ENCODE results near the gene PDZRN4.

PDZRN4 gene

DNA sequence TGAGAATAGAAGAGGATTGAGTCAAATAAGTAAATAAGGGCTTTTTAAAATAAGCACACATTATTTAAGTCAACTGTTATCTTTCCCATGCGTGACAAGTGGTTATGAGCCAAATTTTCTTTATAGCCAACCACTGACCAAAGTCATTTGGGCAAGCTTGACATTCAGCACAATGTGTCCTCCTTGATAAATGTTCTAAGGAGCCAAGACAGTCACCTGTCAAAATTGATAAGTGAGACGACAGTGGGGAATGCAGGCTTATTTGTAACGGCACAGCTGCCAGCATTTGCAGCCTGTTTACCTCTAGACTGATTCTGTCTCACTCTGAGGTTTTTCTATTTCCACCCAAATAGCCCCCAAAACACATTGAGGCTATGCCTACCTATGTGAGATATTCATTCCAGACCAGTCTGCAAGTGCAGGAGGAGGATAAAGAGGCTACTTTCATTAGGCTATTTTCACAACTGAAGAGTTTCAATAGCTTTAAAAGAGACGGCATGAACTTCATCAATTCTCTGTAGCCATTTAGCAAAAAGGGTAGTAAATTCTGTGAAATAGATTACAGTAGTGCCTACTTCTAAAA is 339.5 kb downstream of the PDZRN4 start:
- Histone ChIP-seq H3K4me2 (ENCODE audit: low read length) (no peak overlapping the region), H3K4me3 (ENCODE audit: low read length) (no peak overlapping the region), H3K27me3 (ENCODE audit: low read depth, low read length) (no peaks in the 10 kb centered on the region), H3K79me2 (ENCODE audit: low read length) (no peaks in the 10 kb centered on the region), H4K20me1 (ENCODE audit: insufficient read depth, low read length) (no peaks in the 10 kb centered on the region), H3K9ac (ENCODE audit: low read length) (no peak overlapping the region), H3K9me3 (ENCODE audit: insufficient read depth, low read length) (no peaks in the 10 kb centered on the region), H3K4me1 (ENCODE audit: low read length) (no peaks in the 10 kb centered on the region), H3K27ac (ENCODE audit: low read length) (no peak overlapping the region), H3K36me3 (replicated peaks; ENCODE audit: low read depth, low read length) (no peaks in the 10 kb centered on the region), H2AFZ (ENCODE audit: low read depth, low read length) (no peak overlapping the region)
- TF ChIP-seq, protein P1, sequence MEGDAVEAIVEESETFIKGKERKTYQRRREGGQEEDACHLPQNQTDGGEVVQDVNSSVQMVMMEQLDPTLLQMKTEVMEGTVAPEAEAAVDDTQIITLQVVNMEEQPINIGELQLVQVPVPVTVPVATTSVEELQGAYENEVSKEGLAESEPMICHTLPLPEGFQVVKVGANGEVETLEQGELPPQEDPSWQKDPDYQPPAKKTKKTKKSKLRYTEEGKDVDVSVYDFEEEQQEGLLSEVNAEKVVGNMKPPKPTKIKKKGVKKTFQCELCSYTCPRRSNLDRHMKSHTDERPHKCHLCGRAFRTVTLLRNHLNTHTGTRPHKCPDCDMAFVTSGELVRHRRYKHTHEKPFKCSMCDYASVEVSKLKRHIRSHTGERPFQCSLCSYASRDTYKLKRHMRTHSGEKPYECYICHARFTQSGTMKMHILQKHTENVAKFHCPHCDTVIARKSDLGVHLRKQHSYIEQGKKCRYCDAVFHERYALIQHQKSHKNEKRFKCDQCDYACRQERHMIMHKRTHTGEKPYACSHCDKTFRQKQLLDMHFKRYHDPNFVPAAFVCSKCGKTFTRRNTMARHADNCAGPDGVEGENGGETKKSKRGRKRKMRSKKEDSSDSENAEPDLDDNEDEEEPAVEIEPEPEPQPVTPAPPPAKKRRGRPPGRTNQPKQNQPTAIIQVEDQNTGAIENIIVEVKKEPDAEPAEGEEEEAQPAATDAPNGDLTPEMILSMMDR (IDR thresholded peaks at IDR 0.05; ENCODE audit: low read depth, low read length): no peak
- TF ChIP-seq EZH2phosphoT487 (IDR thresholded peaks at IDR 0.05; ENCODE audit: low read depth): no peak

DNA sequence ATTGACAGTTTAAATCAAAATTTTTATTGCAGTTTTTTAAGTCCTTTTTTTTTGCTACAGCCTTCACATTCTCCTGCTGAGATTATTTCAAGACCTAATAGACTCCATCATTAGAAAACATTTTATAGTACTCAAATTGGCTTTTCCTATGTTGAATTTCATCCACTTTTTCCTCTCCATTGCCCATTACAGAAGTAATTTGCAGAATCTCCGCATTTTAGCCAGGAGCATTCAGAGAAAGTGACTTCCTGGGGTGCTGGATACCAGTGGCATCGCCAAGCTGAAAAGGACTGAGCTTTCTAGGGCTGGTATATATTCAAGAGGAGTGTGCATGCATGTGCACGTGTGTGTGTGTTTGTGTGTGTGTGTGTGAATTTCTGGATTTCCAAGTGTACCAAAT is 340.8 kb downstream of the PDZRN4 start:
- Histone ChIP-seq H3K36me3 (replicated peaks; ENCODE audit: low read depth, low read length) (no peaks in the 10 kb centered on the region), H3K4me3 (ENCODE audit: low read length) (no peak overlapping the region), H3K79me2 (ENCODE audit: low read length) (no peaks in the 10 kb centered on the region), H3K9me3 (ENCODE audit: insufficient read depth, low read length) (no peaks in the 10 kb centered on the region), H3K27ac (ENCODE audit: low read length) (no peak overlapping the region), H4K20me1 (ENCODE audit: insufficient read depth, low read length) (no peaks in the 10 kb centered on the region), H3K27me3 (ENCODE audit: low read depth, low read length) (no peaks in the 10 kb centered on the region), H2AFZ (ENCODE audit: low read depth, low read length) (no peak overlapping the region), H3K9ac (ENCODE audit: low read length) (no peak overlapping the region), H3K4me2 (ENCODE audit: low read length) (no peak overlapping the region), H3K4me1 (ENCODE audit: low read length) (no peaks in the 10 kb centered on the region)
- TF ChIP-seq, protein P1 (IDR thresholded peaks at IDR 0.05; ENCODE audit: low read depth, low read length): no peak
- no peak for TF ChIP-seq EZH2phosphoT487 (IDR thresholded peaks at IDR 0.05; ENCODE audit: low read depth)

DNA sequence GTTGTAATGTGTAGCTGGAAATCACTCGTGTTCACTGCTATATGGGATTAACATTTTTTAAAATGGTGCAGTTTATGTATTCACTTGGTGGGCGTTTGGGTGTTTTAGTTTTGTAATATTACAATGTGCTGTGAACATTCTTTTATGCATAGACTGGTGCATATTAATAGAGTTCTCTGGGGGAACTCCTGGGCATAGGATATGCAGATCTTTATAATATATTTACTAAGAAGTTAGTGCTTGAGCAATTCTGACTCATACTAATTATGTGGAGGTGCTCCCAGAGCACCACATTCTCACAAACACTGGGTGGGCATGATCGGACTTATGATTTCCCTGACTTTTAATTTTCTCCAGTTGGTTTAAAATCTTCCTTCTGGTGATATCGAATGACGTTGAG is 342.3 kb downstream of the PDZRN4 start:
- Histone ChIP-seq H3K4me2 (ENCODE audit: low read length) (no peak overlapping the region), H3K27ac (ENCODE audit: low read length) (no peak overlapping the region), H3K4me3 (ENCODE audit: low read length) (no peak overlapping the region), H3K36me3 (replicated peaks; ENCODE audit: low read depth, low read length) (no peaks in the 10 kb centered on the region), H3K9me3 (ENCODE audit: insufficient read depth, low read length) (no peaks in the 10 kb centered on the region), H3K79me2 (ENCODE audit: low read length) (no peaks in the 10 kb centered on the region), H3K4me1 (ENCODE audit: low read length) (no peaks in the 10 kb centered on the region), H3K27me3 (ENCODE audit: low read depth, low read length) (no peaks in the 10 kb centered on the region), H3K9ac (ENCODE audit: low read length) (no peak overlapping the region), H2AFZ (ENCODE audit: low read depth, low read length) (no peak overlapping the region), H4K20me1 (ENCODE audit: insufficient read depth, low read length) (no peaks in the 10 kb centered on the region)
- TF ChIP-seq, protein P1 (IDR thresholded peaks at IDR 0.05; ENCODE audit: low read depth, low read length): no peak
- no peak for TF ChIP-seq EZH2phosphoT487 (IDR thresholded peaks at IDR 0.05; ENCODE audit: low read depth)

DNA sequence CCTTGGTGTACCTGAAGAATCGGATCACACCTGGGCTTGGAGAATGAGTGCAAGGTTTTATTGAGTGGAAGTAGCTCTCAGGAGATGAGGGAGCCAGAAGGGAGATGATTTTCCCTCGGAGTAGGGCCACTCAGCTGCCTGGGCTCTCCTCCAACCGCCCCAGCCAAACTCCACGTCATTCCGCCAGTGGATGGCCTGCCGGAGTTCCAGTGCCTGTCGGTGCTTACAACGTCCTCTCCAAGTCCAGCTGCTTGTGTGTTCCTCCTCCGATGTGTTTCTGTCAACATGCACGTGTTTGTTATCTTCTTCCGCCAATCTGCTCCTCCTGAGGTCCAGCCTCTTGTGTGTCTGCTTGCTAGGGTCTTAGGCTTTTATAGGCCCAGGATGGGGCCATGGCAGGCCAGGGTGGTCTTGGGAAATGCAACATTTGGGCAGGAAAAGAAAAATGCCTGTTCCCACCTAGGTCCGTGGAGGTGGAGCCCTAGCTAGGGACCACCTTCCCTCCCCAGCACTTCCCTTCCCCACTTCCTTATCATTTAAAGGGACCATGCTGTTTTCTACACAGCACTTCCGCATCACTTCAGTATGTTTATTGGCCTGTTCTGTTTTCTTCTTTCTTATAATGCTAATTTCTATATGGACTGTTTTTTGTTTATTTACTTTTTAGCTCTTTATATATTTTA is 343.2 kb downstream of the PDZRN4 start:
- Histone ChIP-seq H3K4me1 (ENCODE audit: low read length) (no peaks in the 10 kb centered on the region), H3K27ac (ENCODE audit: low read length) (no peak overlapping the region), H3K4me2 (ENCODE audit: low read length) (no peak overlapping the region), H3K79me2 (ENCODE audit: low read length) (no peaks in the 10 kb centered on the region), H3K27me3 (ENCODE audit: low read depth, low read length) (no peaks in the 10 kb centered on the region), H4K20me1 (ENCODE audit: insufficient read depth, low read length) (no peaks in the 10 kb centered on the region), H3K36me3 (replicated peaks; ENCODE audit: low read depth, low read length) (no peaks in the 10 kb centered on the region), H3K4me3 (ENCODE audit: low read length) (no peak overlapping the region), H3K9me3 (ENCODE audit: insufficient read depth, low read length) (no peaks in the 10 kb centered on the region), H3K9ac (ENCODE audit: low read length) (no peak overlapping the region), H2AFZ (ENCODE audit: low read depth, low read length) (no peak overlapping the region)
- TF ChIP-seq, protein P1 (IDR thresholded peaks at IDR 0.05; ENCODE audit: low read depth, low read length): no peak
- TF ChIP-seq EZH2phosphoT487 (IDR thresholded peaks at IDR 0.05; ENCODE audit: low read depth): no peak

All from OCI-LY3 (cell line).